DND-41 (cell line): ENCODE results near the gene ST6GALNAC5.

Experiments used
- EZH2 ChIP-seq: IDR thresholded peaks from 3 replicates; pipeline ENCODE4 v1.6.1; 2012; ENCODE audit warnings: borderline replicate concordance, low read depth, mild to moderate bottlenecking, moderate library complexity, low read length, inconsistent platforms; ENCODE audit not compliant: severe bottlenecking
- TF ChIP-seq, protein P1 (sequence below): IDR thresholded peaks from 2 replicates; pipeline ENCODE4 v1.5.1; 2012; ENCODE audit warnings: borderline replicate concordance, low read length, moderate library complexity, mild to moderate bottlenecking; ENCODE audit not compliant: poor library complexity, severe bottlenecking; ENCODE audit errors: extremely low read depth

DNA sequence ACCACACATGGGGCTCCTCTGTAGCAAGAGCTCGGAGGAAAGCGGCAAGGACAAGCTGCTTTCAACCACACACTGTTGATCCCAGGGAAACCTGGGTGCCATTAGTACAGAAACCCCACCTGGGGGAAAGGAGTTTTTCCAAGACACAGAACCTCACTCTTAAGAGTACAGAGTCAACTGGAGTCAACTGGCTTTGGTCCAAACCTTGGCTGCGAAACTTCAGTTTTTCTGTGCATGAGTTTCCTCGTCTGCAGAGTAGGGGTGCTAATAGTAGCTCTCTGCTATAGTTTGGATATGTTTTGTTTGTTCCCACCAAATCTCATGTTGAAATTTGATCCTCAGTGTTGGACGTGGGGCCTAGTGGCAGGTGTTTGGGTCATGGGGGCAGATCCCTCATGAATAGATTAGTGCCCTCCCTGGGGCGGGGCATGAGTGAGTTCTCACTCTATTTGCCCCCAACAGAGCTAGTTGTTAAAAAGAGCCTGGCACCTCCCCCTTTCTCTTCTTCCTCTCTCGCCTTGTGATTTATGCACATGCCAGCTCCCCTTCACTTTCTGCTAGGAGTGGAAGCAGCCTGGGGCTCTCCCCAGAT is 190.8 kb downstream of the ST6GALNAC5 start:
- TF ChIP-seq, protein P1, sequence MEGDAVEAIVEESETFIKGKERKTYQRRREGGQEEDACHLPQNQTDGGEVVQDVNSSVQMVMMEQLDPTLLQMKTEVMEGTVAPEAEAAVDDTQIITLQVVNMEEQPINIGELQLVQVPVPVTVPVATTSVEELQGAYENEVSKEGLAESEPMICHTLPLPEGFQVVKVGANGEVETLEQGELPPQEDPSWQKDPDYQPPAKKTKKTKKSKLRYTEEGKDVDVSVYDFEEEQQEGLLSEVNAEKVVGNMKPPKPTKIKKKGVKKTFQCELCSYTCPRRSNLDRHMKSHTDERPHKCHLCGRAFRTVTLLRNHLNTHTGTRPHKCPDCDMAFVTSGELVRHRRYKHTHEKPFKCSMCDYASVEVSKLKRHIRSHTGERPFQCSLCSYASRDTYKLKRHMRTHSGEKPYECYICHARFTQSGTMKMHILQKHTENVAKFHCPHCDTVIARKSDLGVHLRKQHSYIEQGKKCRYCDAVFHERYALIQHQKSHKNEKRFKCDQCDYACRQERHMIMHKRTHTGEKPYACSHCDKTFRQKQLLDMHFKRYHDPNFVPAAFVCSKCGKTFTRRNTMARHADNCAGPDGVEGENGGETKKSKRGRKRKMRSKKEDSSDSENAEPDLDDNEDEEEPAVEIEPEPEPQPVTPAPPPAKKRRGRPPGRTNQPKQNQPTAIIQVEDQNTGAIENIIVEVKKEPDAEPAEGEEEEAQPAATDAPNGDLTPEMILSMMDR, result no peak
- no peak for TF ChIP-seq EZH2
